Measurements from ENCODE around the gene RBM10.

RBM10 gene

GRCh38 chrX:47212381-47213293 is 67.6 kb downstream of the RBM10 start:
- H3K4me1 ChIP-seq (ENCODE audit: insufficient read depth, insufficient read length): peaks cover 21% of the 10 kb centered on the region
- H3K4me3 ChIP-seq (ENCODE audit: insufficient read length, low read depth): no peak overlapping the region
- H3K27me3 ChIP-seq (ENCODE audit: insufficient read depth, insufficient read length): no peaks in the 10 kb centered on the region
- TF ChIP-seq ZNF274 (IDR thresholded peaks at IDR 0.05; ENCODE audit: low read depth, low read length) (no peak), SUZ12 (IDR thresholded peaks at IDR 0.05; ENCODE audit: extremely low read depth, insufficient read depth, insufficient read length) (no peak), YY1 (IDR thresholded peaks at IDR 0.05; ENCODE audit: insufficient read depth, insufficient read length) (no peak)
- H3K9ac ChIP-seq (ENCODE audit: insufficient read length, low read depth): no peak overlapping the region
- H3K9me3 ChIP-seq (ENCODE audit: insufficient read depth, low read length): no peaks in the 10 kb centered on the region
- peaks cover 90% of the 10 kb centered on the region for H3K36me3 ChIP-seq (ENCODE audit: insufficient read depth, insufficient read length, low read length)
- no peak for DNase-seq (ENCODE audit: low read depth, low spot score)

- TF ChIP-seq YY1 (IDR thresholded peaks at IDR 0.05; ENCODE audit: insufficient read depth, insufficient read length) (no peak), SUZ12 (IDR thresholded peaks at IDR 0.05; ENCODE audit: extremely low read depth, insufficient read depth, insufficient read length) (no peak), ZNF274 (IDR thresholded peaks at IDR 0.05; ENCODE audit: low read depth, low read length) (no peak)
- Histone ChIP-seq H3K27me3 (ENCODE audit: insufficient read depth, insufficient read length) (no peaks in the 10 kb centered on the region), H3K9ac (ENCODE audit: insufficient read length, low read depth) (no peak overlapping the region), H3K36me3 (ENCODE audit: insufficient read depth, insufficient read length, low read length) (peaks cover 74% of the 10 kb centered on the region), H3K4me1 (ENCODE audit: insufficient read depth, insufficient read length) (peaks cover 21% of the 10 kb centered on the region), H3K9me3 (ENCODE audit: insufficient read depth, low read length) (no peaks in the 10 kb centered on the region), H3K4me3 (ENCODE audit: insufficient read length, low read depth) (no peak overlapping the region)
- no peak for DNase-seq (ENCODE audit: low read depth, low spot score)
Measured at GRCh38 chrX:47214435-47215077, 69.5 kb downstream of the RBM10 start.

GRCh38 chrX:47215291-47215900 is 70.4 kb downstream of the RBM10 start:
- Histone ChIP-seq H3K9me3 (ENCODE audit: insufficient read depth, low read length) (no peaks in the 10 kb centered on the region), H3K27me3 (ENCODE audit: insufficient read depth, insufficient read length) (no peaks in the 10 kb centered on the region), H3K4me3 (ENCODE audit: insufficient read length, low read depth) (no peak overlapping the region), H3K9ac (ENCODE audit: insufficient read length, low read depth) (no peak overlapping the region), H3K36me3 (ENCODE audit: insufficient read depth, insufficient read length, low read length) (peaks cover 73% of the 10 kb centered on the region), H3K4me1 (ENCODE audit: insufficient read depth, insufficient read length) (peaks cover 25% of the 10 kb centered on the region)
- no peak for DNase-seq (ENCODE audit: low read depth, low spot score)
- TF ChIP-seq ZNF274 (IDR thresholded peaks at IDR 0.05; ENCODE audit: low read depth, low read length) (no peak), SUZ12 (IDR thresholded peaks at IDR 0.05; ENCODE audit: extremely low read depth, insufficient read depth, insufficient read length) (no peak), YY1 (IDR thresholded peaks at IDR 0.05; ENCODE audit: insufficient read depth, insufficient read length) (no peak)

GRCh38 chrX:47216393-47216925 is 71.4 kb downstream of the RBM10 start:
- Histone ChIP-seq H3K9me3 (ENCODE audit: insufficient read depth, low read length) (no peaks in the 10 kb centered on the region), H3K27me3 (ENCODE audit: insufficient read depth, insufficient read length) (no peaks in the 10 kb centered on the region), H3K36me3 (ENCODE audit: insufficient read depth, insufficient read length, low read length) (peaks cover 72% of the 10 kb centered on the region), H3K4me1 (ENCODE audit: insufficient read depth, insufficient read length) (peaks cover 25% of the 10 kb centered on the region), H3K4me3 (ENCODE audit: insufficient read length, low read depth) (no peak overlapping the region), H3K9ac (ENCODE audit: insufficient read length, low read depth) (no peak overlapping the region)
- TF ChIP-seq YY1 (IDR thresholded peaks at IDR 0.05; ENCODE audit: insufficient read depth, insufficient read length) (no peak), SUZ12 (IDR thresholded peaks at IDR 0.05; ENCODE audit: extremely low read depth, insufficient read depth, insufficient read length) (no peak), ZNF274 (IDR thresholded peaks at IDR 0.05; ENCODE audit: low read depth, low read length) (no peak)
- DNase-seq (ENCODE audit: low read depth, low spot score): no peak

- H3K4me3 ChIP-seq (ENCODE audit: insufficient read length, low read depth): no peak overlapping the region
- TF ChIP-seq YY1 (IDR thresholded peaks at IDR 0.05; ENCODE audit: insufficient read depth, insufficient read length) (no peak), SUZ12 (IDR thresholded peaks at IDR 0.05; ENCODE audit: extremely low read depth, insufficient read depth, insufficient read length) (no peak), ZNF274 (IDR thresholded peaks at IDR 0.05; ENCODE audit: low read depth, low read length) (no peak)
- no peak for DNase-seq (ENCODE audit: low read depth, low spot score)
- no peaks in the 10 kb centered on the region for H3K27me3 ChIP-seq (ENCODE audit: insufficient read depth, insufficient read length)
- H3K9me3 ChIP-seq (ENCODE audit: insufficient read depth, low read length): no peaks in the 10 kb centered on the region
- peaks cover 72% of the 10 kb centered on the region for H3K36me3 ChIP-seq (ENCODE audit: insufficient read depth, insufficient read length, low read length)
- H3K4me1 ChIP-seq (ENCODE audit: insufficient read depth, insufficient read length): peaks cover 25% of the 10 kb centered on the region
- peak overlapping the region; percentile 42 for H3K9ac ChIP-seq (ENCODE audit: insufficient read length, low read depth)
Measured at GRCh38 chrX:47217121-47217851, 72.3 kb downstream of the RBM10 start.

GRCh38 chrX:47217852-47218279 is 72.8 kb downstream of the RBM10 start:
- H3K4me1 ChIP-seq (ENCODE audit: insufficient read depth, insufficient read length): peaks cover 23% of the 10 kb centered on the region
- H3K9ac ChIP-seq (ENCODE audit: insufficient read length, low read depth): peak overlapping the region; percentile 95
- H3K9me3 ChIP-seq (ENCODE audit: insufficient read depth, low read length): no peaks in the 10 kb centered on the region
- peak; percentile 95 for DNase-seq (ENCODE audit: low read depth, low spot score)
- TF ChIP-seq ZNF274 (IDR thresholded peaks at IDR 0.05; ENCODE audit: low read depth, low read length) (no peak), SUZ12 (IDR thresholded peaks at IDR 0.05; ENCODE audit: extremely low read depth, insufficient read depth, insufficient read length) (no peak), YY1 (IDR thresholded peaks at IDR 0.05; ENCODE audit: insufficient read depth, insufficient read length) (no peak)
- no peaks in the 10 kb centered on the region for H3K27me3 ChIP-seq (ENCODE audit: insufficient read depth, insufficient read length)
- peak overlapping the region; percentile 89 for H3K4me3 ChIP-seq (ENCODE audit: insufficient read length, low read depth)
- H3K36me3 ChIP-seq (ENCODE audit: insufficient read depth, insufficient read length, low read length): peaks cover 69% of the 10 kb centered on the region
